Activated CD8-positive, alpha-beta T cell treated with anti-CD3 and anti-CD28 coated beads for 36 hours (primary cell): ENCODE results near the gene TRPM3. TPM values are rescaled to one million over a fixed set of nuclear protein-coding genes. Genes with fewer than 3 reads are reported as not detected.

Experiments
- ATAC-seq: fragments of 200-7000 bp; cut with Tn5 transposase; one replicate; pipeline ENCODE4 v1.10.0; 2021; ENCODE audit warnings: mild to moderate bottlenecking, moderate library complexity
- CTCF ChIA-PET: fragments of 350-600 bp; sonication (Branson Sonifier 250); formaldehyde crosslinking; loops from one replicate; lab custom pipeline; 2021; ENCODE audit warnings: antibody characterized with exemption; lab: Charles Lee
- POLR2A ChIA-PET: fragments of 350-600 bp; sonication (Branson Sonifier 250); formaldehyde crosslinking; loops from one replicate; lab custom pipeline; 2021; ENCODE audit warnings: antibody characterized with exemption; lab: Charles Lee
- DNase-seq: peaks from one replicate; pipeline ENCODE4 v3.0.0-alpha.2; 2020
- H3K27ac Mint-ChIP-seq: one replicate; pipeline ENCODE4 v1.8.0; 2021; ENCODE audit warnings: mild to moderate bottlenecking, mixed read lengths
- H3K27me3 Mint-ChIP-seq: one replicate; pipeline ENCODE4 v1.8.0; 2021; ENCODE audit warnings: mixed read lengths
- H3K36me3 Mint-ChIP-seq: one replicate; pipeline ENCODE4 v1.8.0; 2021; ENCODE audit warnings: low read depth, mixed read lengths
- H3K4me1 Mint-ChIP-seq: one replicate; pipeline ENCODE4 v1.8.0; 2021; ENCODE audit warnings: low read depth, mixed read lengths
- H3K4me3 Mint-ChIP-seq: one replicate; pipeline ENCODE4 v1.8.0; 2021; ENCODE audit warnings: mild to moderate bottlenecking, moderate library complexity, mixed read lengths
- H3K9me3 Mint-ChIP-seq: one replicate; pipeline ENCODE4 v1.8.0; 2021; ENCODE audit warnings: mixed read lengths
- CTCF ChIP-seq: fragments of 200-600 bp; IDR thresholded peaks from one replicate; pipeline ENCODE4 v1.8.0; 2022; ENCODE audit warnings: antibody characterized with exemption, mild to moderate bottlenecking
- intact Hi-C: fragments of 100-400 bp; cut with micrococcal nuclease; formaldehyde crosslinking; loops from one replicate; pipeline ENCODE4 v1.10.0; 2022
- total RNA-seq, 2 experiments: library from RNA; stranded (reverse); gene quantifications; one replicate each; pipeline ENCODE4 v1.2.3, GENCODE V29; 2021

Gene TRPM3
- total RNA-seq, 2 experiments from 2014 or later, result not detected

- intact Hi-C loops, result no loop called here
- Mint-ChIP-seq H3K4me1 (no peaks in the 10 kb centered on the region), H3K4me3 (no peak overlapping the region), H3K9me3 (no peaks in the 10 kb centered on the region), H3K27me3 (peaks cover 2% of the 10 kb centered on the region), H3K36me3 (no peaks in the 10 kb centered on the region), H3K27ac (no peak overlapping the region)
- POLR2A ChIA-PET, result no interaction called here
- no peak for ATAC-seq
- no peak for DNase-seq
- CTCF ChIA-PET, result no interaction called here
- TF ChIP-seq CTCF, result no peak
Observed at GRCh38 chr9:70901013-70901412, 220.4 kb downstream of the TRPM3 start.

GRCh38 chr9:70893580-70894122 is 227.8 kb downstream of the TRPM3 start:
- POLR2A ChIA-PET, result no interaction called here
- intact Hi-C loops, result no loop called here
- ATAC-seq, result no peak

GRCh38 chr9:70888471-70888870 is 232.9 kb downstream of the TRPM3 start:
- ChIA-PET POLR2A (no interaction called here), CTCF (no interaction called here)
- Mint-ChIP-seq H3K4me1 (no peaks in the 10 kb centered on the region), H3K36me3 (no peaks in the 10 kb centered on the region), H3K27ac (no peak overlapping the region), H3K9me3 (no peaks in the 10 kb centered on the region), H3K4me3 (no peak overlapping the region), H3K27me3 (peaks cover 7% of the 10 kb centered on the region)
- intact Hi-C loops, result no loop called here
- TF ChIP-seq CTCF, result no peak
- no peak for DNase-seq
- ATAC-seq, result no peak

More at GRCh38 chr9:70893580-70894122, 227.8 kb downstream of the TRPM3 start:
- Mint-ChIP-seq H3K4me3 (no peak overlapping the region), H3K27me3 (peaks cover 3% of the 10 kb centered on the region), H3K36me3 (no peaks in the 10 kb centered on the region), H3K9me3 (no peaks in the 10 kb centered on the region), H3K27ac (no peak overlapping the region), H3K4me1 (no peaks in the 10 kb centered on the region)
- no peak for TF ChIP-seq CTCF
- DNase-seq, result no peak
- CTCF ChIA-PET, result no interaction called here

GRCh38 chr9:70887826-70888225 is 233.6 kb downstream of the TRPM3 start:
- TF ChIP-seq CTCF, result no peak
- ChIA-PET CTCF (interaction anchor here (1.2 kb wide), 1 partner anchor 18 kb away, joined by 3 read pairs; no protein-coding TSS in a partner anchor), POLR2A (no interaction called here)
- intact Hi-C loops, result no loop called here
- ATAC-seq (no peak), DNase-seq (no peak)
- H3K27ac Mint-ChIP-seq, result no peak overlapping the region
- H3K9me3 Mint-ChIP-seq, result no peaks in the 10 kb centered on the region
- peaks cover 7% of the 10 kb centered on the region for H3K27me3 Mint-ChIP-seq
- H3K4me3 Mint-ChIP-seq, result no peak overlapping the region
- no peaks in the 10 kb centered on the region for H3K36me3 Mint-ChIP-seq
- no peaks in the 10 kb centered on the region for H3K4me1 Mint-ChIP-seq

- Mint-ChIP-seq H3K9me3 (no peaks in the 10 kb centered on the region), H3K36me3 (no peaks in the 10 kb centered on the region), H3K27me3 (peaks cover 4% of the 10 kb centered on the region), H3K27ac (no peak overlapping the region), H3K4me3 (no peak overlapping the region), H3K4me1 (no peaks in the 10 kb centered on the region)
- CTCF ChIA-PET, result no interaction called here
- ATAC-seq, result no peak
- intact Hi-C loops, result no loop called here
- DNase-seq, result no peak
- TF ChIP-seq CTCF, result no peak
- POLR2A ChIA-PET, result interaction anchor here (0.6 kb wide), 1 partner anchor 116 kb away, joined by 3 read pairs; no protein-coding TSS in a partner anchor
Observed at GRCh38 chr9:70883963-70884793, 237.2 kb downstream of the TRPM3 start.
